Measurements from ENCODE around the gene CCL11.

CCL11 gene
- total RNA-seq, result 0 reads per million in 9 experiments

GRCh38 chr17:34285286-34285792 lies at the start of gene CCL11:
Gene CCL11, plus strand, starts transcription at chr17:34285742. Its CDS starts 67 bp downstream, at chr17:34285809.
- peaks cover 45 to 66% of the 10 kb centered on the region in 2 donors for H3K27me3 Mint-ChIP-seq
- no peak within 1 kb of the TSS for H3K27ac Mint-ChIP-seq
- ATAC-seq (replicated peaks), result no peak
- no peaks in the 10 kb centered on the region for H3K4me1 Mint-ChIP-seq (ENCODE audit: low read depth in 2 of 2)
- no peak for DNase-seq
- no peaks in the 10 kb centered on the region for H3K36me3 Mint-ChIP-seq (ENCODE audit: insufficient read depth)
- no peaks in the 10 kb centered on the region for H3K9me3 Mint-ChIP-seq
- no peak within 1 kb of the TSS for H3K4me3 Mint-ChIP-seq

GRCh38 chr17:34236281-34236892 lies 49.2 kb upstream of the CCL11 start:
- no peak for ATAC-seq (replicated peaks)
- Mint-ChIP-seq H3K27ac (no peak overlapping the region), H3K27me3 (peaks cover 43 to 77% of the 10 kb centered on the region in 2 donors), H3K36me3 (ENCODE audit: insufficient read depth) (no peaks in the 10 kb centered on the region), H3K4me1 (ENCODE audit: low read depth in 2 of 2) (peaks cover 0 to 2% of the 10 kb centered on the region in 2 donors), H3K4me3 (no peak overlapping the region), H3K9me3 (no peaks in the 10 kb centered on the region)
- DNase-seq, result no peak

- Mint-ChIP-seq H3K9me3 (no peaks in the 10 kb centered on the region), H3K27ac (no peak overlapping the region), H3K4me3 (no peak overlapping the region), H3K4me1 (ENCODE audit: low read depth in 2 of 2) (peaks cover 0 to 2% of the 10 kb centered on the region in 2 donors), H3K27me3 (peaks cover 45 to 76% of the 10 kb centered on the region in 2 donors), H3K36me3 (ENCODE audit: insufficient read depth) (no peaks in the 10 kb centered on the region)
- no peak for DNase-seq
- no peak for ATAC-seq (replicated peaks)
Measured at GRCh38 chr17:34237458-34237857, 48.1 kb upstream of the CCL11 start.

- H3K9me3 Mint-ChIP-seq, result no peaks in the 10 kb centered on the region
- H3K4me3 Mint-ChIP-seq, result no peak overlapping the region
- peaks cover 32 to 46% of the 10 kb centered on the region in 2 donors for H3K27me3 Mint-ChIP-seq
- H3K4me1 Mint-ChIP-seq (ENCODE audit: low read depth in 2 of 2), result peaks cover 0 to 2% of the 10 kb centered on the region in 2 donors
- no peak overlapping the region for H3K27ac Mint-ChIP-seq
- no peaks in the 10 kb centered on the region for H3K36me3 Mint-ChIP-seq (ENCODE audit: insufficient read depth)
- ATAC-seq (replicated peaks), result no peak
- DNase-seq, result no peak
Measured at GRCh38 chr17:34241062-34241461, 44.5 kb upstream of the CCL11 start.

DNA sequence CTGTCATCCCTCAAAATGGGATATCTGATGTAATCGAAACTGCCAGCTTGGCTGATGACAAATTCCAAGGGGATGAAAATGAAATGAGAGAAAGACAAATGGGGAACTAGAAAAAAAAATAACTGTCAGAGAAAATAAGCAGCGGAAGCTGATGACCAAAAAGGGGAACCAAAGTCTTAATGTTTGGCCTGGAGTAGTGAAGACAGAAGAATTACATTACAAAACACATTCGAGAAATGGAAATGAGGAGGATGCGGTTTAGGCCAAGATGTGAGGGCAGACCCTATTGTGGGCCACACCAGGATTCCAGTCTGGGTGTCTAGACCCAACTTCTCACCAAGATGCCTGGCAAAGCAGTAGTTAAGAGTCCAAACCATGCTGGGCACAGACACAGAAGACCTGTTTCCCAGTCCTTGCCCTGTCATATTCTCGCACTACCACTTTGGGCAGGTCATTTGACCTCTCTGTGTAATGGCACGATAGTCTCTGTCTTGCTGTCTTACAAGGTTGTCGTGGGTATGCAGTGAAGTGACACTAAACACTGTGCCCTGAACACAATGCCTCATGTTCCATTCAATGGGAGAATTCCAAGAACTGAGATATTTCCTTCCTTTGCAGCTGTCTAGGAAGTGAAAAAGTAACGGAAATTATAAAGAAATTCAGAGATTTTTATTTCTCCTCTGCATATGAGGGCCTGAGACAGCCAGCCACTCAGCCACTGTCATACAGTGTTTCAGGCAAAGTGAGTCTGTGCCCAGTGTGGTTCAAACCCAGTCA lies 42.8 kb upstream of the CCL11 start:
- no peak overlapping the region for H3K27ac Mint-ChIP-seq
- H3K36me3 Mint-ChIP-seq (ENCODE audit: insufficient read depth), result no peaks in the 10 kb centered on the region
- peaks cover 0 to 2% of the 10 kb centered on the region in 2 donors for H3K4me1 Mint-ChIP-seq (ENCODE audit: low read depth in 2 of 2)
- H3K4me3 Mint-ChIP-seq, result no peak overlapping the region
- no peaks in the 10 kb centered on the region for H3K9me3 Mint-ChIP-seq
- H3K27me3 Mint-ChIP-seq, result peaks cover 22 to 30% of the 10 kb centered on the region in 2 donors
- no peak for DNase-seq
- ATAC-seq (replicated peaks), result no peak

- H3K36me3 Mint-ChIP-seq (ENCODE audit: insufficient read depth), result no peaks in the 10 kb centered on the region
- H3K4me3 Mint-ChIP-seq, result no peak overlapping the region
- no peaks in the 10 kb centered on the region for H3K9me3 Mint-ChIP-seq
- H3K27me3 Mint-ChIP-seq, result peaks cover 21 to 28% of the 10 kb centered on the region in 2 donors
- no peak overlapping the region for H3K27ac Mint-ChIP-seq
- no peak for ATAC-seq (replicated peaks)
- no peak for DNase-seq
- H3K4me1 Mint-ChIP-seq (ENCODE audit: low read depth in 2 of 2), result peaks cover 0 to 2% of the 10 kb centered on the region in 2 donors
Measured at GRCh38 chr17:34243364-34244320, 41.9 kb upstream of the CCL11 start.

- peaks cover 3 to 18% of the 10 kb centered on the region in 2 donors for H3K27me3 Mint-ChIP-seq
- H3K4me3 Mint-ChIP-seq, result no peak overlapping the region
- H3K27ac Mint-ChIP-seq, result no peak overlapping the region
- DNase-seq (no peak), ATAC-seq (replicated peaks) (no peak)
- H3K9me3 Mint-ChIP-seq, result no peaks in the 10 kb centered on the region
- peaks cover 0 to under 1% of the 10 kb centered on the region in 2 donors for H3K4me1 Mint-ChIP-seq (ENCODE audit: low read depth in 2 of 2)
- H3K36me3 Mint-ChIP-seq (ENCODE audit: insufficient read depth), result no peaks in the 10 kb centered on the region
Measured at GRCh38 chr17:34245351-34245905, 40.1 kb upstream of the CCL11 start.

DNA sequence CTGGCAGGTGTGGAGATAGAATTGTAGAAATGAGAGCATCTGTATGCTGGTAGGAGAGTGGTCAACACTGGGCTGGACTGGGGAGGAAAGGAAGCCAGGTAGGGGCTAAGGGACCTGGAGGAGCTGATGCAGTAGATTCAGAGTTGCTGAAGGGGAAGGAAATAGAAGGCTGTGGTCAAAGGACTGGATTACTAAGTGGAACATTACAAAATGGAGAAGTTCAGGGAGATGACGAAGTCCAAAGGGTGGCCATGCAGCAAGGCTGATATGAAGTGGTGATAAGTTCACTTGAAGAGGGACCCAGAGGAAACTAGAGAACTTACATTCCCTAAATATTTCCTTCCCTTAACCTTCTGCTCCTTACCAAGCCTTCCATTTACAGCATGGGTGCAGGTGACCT lies 39.1 kb upstream of the CCL11 start:
- no peaks in the 10 kb centered on the region for H3K4me1 Mint-ChIP-seq (ENCODE audit: low read depth in 2 of 2)
- H3K4me3 Mint-ChIP-seq, result no peak overlapping the region
- ATAC-seq (replicated peaks) (peak; percentile 16), DNase-seq (no peak)
- no peaks in the 10 kb centered on the region for H3K9me3 Mint-ChIP-seq
- H3K27ac Mint-ChIP-seq, result no peak overlapping the region
- H3K27me3 Mint-ChIP-seq, result peaks cover 10 to 25% of the 10 kb centered on the region in 2 donors
- H3K36me3 Mint-ChIP-seq (ENCODE audit: insufficient read depth), result no peaks in the 10 kb centered on the region

DNA sequence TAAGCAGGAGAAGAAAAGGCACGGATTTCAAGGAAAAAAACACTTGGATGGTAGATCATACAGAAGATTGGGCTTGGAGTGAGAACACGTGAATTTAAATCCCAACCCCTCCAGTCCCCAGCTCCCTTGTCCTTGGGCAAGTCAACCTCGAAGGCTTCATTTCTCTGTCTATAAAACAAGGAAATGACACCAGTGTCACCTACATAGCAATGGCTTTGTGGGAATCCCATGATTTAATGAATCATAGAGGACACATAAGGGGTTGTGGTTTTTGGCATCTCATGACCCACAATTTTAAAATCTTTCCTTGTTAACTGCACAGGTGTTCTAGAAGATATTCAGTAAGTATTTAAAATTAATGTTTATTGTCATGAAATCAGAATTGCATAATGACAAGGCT lies 38.7 kb upstream of the CCL11 start:
- Mint-ChIP-seq H3K27ac (no peak overlapping the region), H3K36me3 (ENCODE audit: insufficient read depth) (no peaks in the 10 kb centered on the region), H3K9me3 (no peaks in the 10 kb centered on the region), H3K4me1 (ENCODE audit: low read depth in 2 of 2) (no peaks in the 10 kb centered on the region), H3K4me3 (no peak overlapping the region), H3K27me3 (peaks cover 14 to 30% of the 10 kb centered on the region in 2 donors)
- DNase-seq (no peak), ATAC-seq (replicated peaks) (no peak)

GRCh38 chr17:34248511-34249024 lies 37.0 kb upstream of the CCL11 start:
- DNase-seq, result no peak
- Mint-ChIP-seq H3K4me3 (no peak overlapping the region), H3K27ac (no peak overlapping the region), H3K36me3 (ENCODE audit: insufficient read depth) (no peaks in the 10 kb centered on the region), H3K4me1 (ENCODE audit: low read depth in 2 of 2) (no peaks in the 10 kb centered on the region), H3K9me3 (no peaks in the 10 kb centered on the region), H3K27me3 (peaks cover 31 to 35% of the 10 kb centered on the region in 2 donors)
- ATAC-seq (replicated peaks), result no peak

- Mint-ChIP-seq H3K9me3 (no peaks in the 10 kb centered on the region), H3K4me1 (ENCODE audit: low read depth in 2 of 2) (no peaks in the 10 kb centered on the region), H3K27ac (no peak overlapping the region), H3K27me3 (peaks cover 35% of the 10 kb centered on the region in 2 donors), H3K4me3 (no peak overlapping the region), H3K36me3 (ENCODE audit: insufficient read depth) (no peaks in the 10 kb centered on the region)
- DNase-seq (no peak), ATAC-seq (replicated peaks) (no peak)
Measured at GRCh38 chr17:34249061-34249460, 36.5 kb upstream of the CCL11 start.

- Mint-ChIP-seq H3K27me3 (peaks cover 35 to 39% of the 10 kb centered on the region in 2 donors), H3K4me1 (ENCODE audit: low read depth in 2 of 2) (no peaks in the 10 kb centered on the region), H3K27ac (no peak overlapping the region), H3K9me3 (no peaks in the 10 kb centered on the region), H3K4me3 (no peak overlapping the region), H3K36me3 (ENCODE audit: insufficient read depth) (no peaks in the 10 kb centered on the region)
- ATAC-seq (replicated peaks) (no peak), DNase-seq (no peak)
Measured at GRCh38 chr17:34249478-34249877, 36.1 kb upstream of the CCL11 start.

GRCh38 chr17:34251186-34251585 lies 34.4 kb upstream of the CCL11 start:
- H3K36me3 Mint-ChIP-seq (ENCODE audit: insufficient read depth), result no peaks in the 10 kb centered on the region
- DNase-seq, result no peak
- no peaks in the 10 kb centered on the region for H3K9me3 Mint-ChIP-seq
- peaks cover 43 to 56% of the 10 kb centered on the region in 2 donors for H3K27me3 Mint-ChIP-seq
- H3K4me3 Mint-ChIP-seq, result no peak overlapping the region
- no peak overlapping the region for H3K27ac Mint-ChIP-seq
- ATAC-seq (replicated peaks), result no peak
- peaks cover 0 to 3% of the 10 kb centered on the region in 2 donors for H3K4me1 Mint-ChIP-seq (ENCODE audit: low read depth in 2 of 2)

Data from effector memory CD8-positive, alpha-beta T cell (primary cell).